Measurements from ENCODE around the gene BCKDHB. TPM values are rescaled to one million over a fixed set of nuclear protein-coding genes. Genes with fewer than 3 reads are reported as not detected.

Gene BCKDHB
- total and polyA plus RNA-seq, 2 donors (not counting 1 experiment from before 2014, with no cell fraction given), result 9.6 to 20.1 TPM

DNA sequence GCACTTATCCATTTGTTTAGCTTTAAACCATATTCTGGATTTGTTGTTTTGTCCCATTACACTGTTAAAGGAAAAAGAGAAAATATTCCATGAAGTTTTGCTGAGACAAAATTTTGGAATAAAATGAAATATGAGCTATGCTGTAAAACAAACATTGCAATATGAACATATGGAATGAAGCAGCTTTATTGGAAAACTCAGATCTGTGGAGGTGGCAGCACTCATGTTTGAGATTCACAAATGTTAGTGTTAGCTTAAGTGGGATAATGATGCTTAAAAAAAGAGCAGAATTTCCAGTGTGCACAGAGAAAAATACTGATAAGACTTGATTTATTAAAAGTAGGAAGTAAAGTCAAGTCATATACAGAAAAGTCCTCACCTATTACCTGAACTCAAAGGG is 196.2 kb downstream of the BCKDHB start:
- no peaks in the 10 kb centered on the region for H3K27me3 ChIP-seq (replicated peaks in 1 of 4; ENCODE audit: control extremely low read depth in 1 of 4, control insufficient read depth in 3 of 4, insufficient read depth in 4 of 4, low read length in 3 of 4)
- no peaks in the 10 kb centered on the region for H3K36me3 ChIP-seq (replicated peaks in 1 of 2; ENCODE audit: control extremely low read depth in 1 of 2, control insufficient read depth in 1 of 2, extremely low read depth in 1 of 2, insufficient read depth in 2 of 2, low read length in 1 of 2)
- no peak overlapping the region for H3K4me3 Mint-ChIP-seq
- no peak overlapping the region for H3K27ac ChIP-seq (ENCODE audit: low read length in 2 of 2)
- no peak for ATAC-seq (ENCODE audit: low read depth)
- no peaks in the 10 kb centered on the region for H3K4me1 ChIP-seq (ENCODE audit: control insufficient read depth in 2 of 2, insufficient read depth in 2 of 2, low read length in 2 of 2)
- intact Hi-C loops (cut with micrococcal nuclease), result no loop called here
- CTCF ChIA-PET, result no interaction called here
- H3K9ac ChIP-seq (ENCODE audit: low read length), result no peak overlapping the region
- no peaks in the 10 kb centered on the region for H3K27me3 Mint-ChIP-seq
- POLR2A ChIA-PET, result no interaction called here
- H3K4me3 ChIP-seq (ENCODE audit: control extremely low read depth in 1 of 5, extremely low read depth in 1 of 5, insufficient read depth in 1 of 5, low read depth in 2 of 5, low read length in 4 of 5), result no peak overlapping the region
- peaks cover 0 to 3% (median 0%) of the 10 kb centered on the region in 3 donors for H3K9me3 ChIP-seq (ENCODE audit: control extremely low read depth in 1 of 3, control insufficient read depth in 2 of 3, insufficient read depth in 1 of 3, low read length in 2 of 3)
- no peak overlapping the region for H3K4me2 ChIP-seq (replicated peaks; ENCODE audit: low read depth, low read length, poor library complexity, severe bottlenecking)
- TF ChIP-seq, protein P1, sequence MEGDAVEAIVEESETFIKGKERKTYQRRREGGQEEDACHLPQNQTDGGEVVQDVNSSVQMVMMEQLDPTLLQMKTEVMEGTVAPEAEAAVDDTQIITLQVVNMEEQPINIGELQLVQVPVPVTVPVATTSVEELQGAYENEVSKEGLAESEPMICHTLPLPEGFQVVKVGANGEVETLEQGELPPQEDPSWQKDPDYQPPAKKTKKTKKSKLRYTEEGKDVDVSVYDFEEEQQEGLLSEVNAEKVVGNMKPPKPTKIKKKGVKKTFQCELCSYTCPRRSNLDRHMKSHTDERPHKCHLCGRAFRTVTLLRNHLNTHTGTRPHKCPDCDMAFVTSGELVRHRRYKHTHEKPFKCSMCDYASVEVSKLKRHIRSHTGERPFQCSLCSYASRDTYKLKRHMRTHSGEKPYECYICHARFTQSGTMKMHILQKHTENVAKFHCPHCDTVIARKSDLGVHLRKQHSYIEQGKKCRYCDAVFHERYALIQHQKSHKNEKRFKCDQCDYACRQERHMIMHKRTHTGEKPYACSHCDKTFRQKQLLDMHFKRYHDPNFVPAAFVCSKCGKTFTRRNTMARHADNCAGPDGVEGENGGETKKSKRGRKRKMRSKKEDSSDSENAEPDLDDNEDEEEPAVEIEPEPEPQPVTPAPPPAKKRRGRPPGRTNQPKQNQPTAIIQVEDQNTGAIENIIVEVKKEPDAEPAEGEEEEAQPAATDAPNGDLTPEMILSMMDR (IDR thresholded peaks at IDR 0.05), result no peak
- TF ChIP-seq EZH2 (IDR thresholded peaks at IDR 0.05; ENCODE audit: borderline replicate concordance, insufficient read depth, low read depth, low read length, poor library complexity, severe bottlenecking), result no peak
- DNase-seq, result no peak
- H3K27ac Mint-ChIP-seq, result no peak overlapping the region
- H3K4me1 Mint-ChIP-seq, result no peaks in the 10 kb centered on the region
- H3K9me3 Mint-ChIP-seq (ENCODE audit: insufficient read depth), result no peaks in the 10 kb centered on the region
- H4K20me1 ChIP-seq (ENCODE audit: control insufficient read depth, insufficient read depth, low read length, poor library complexity, severe bottlenecking), result no peaks in the 10 kb centered on the region
- H2AFZ ChIP-seq (ENCODE audit: insufficient read depth, low read depth, low read length, poor library complexity, severe bottlenecking), result no peak overlapping the region
- no peaks in the 10 kb centered on the region for H3K79me2 ChIP-seq (ENCODE audit: control insufficient read depth, insufficient read depth, low read length)

DNA sequence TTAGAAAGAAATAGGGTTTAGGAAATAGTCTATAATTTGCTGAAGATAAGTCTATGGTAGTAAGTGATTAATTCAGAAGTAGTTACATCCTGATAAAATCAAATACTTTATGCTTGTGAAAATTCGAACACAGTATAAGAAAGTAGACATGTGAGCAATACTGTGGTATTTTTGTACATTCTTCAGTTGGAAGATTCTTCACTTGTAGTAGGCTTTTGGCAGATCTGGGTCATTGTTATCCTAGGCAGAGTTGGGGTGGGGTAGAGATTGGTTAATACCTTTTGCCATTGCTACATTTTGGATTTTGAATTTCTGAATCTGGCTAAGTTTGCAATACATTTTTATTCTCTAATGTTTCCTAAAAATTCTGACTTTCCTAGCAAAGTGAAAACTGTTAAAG is 197.5 kb downstream of the BCKDHB start:
- Histone ChIP-seq H3K4me3 (ENCODE audit: control extremely low read depth in 1 of 5, extremely low read depth in 1 of 5, insufficient read depth in 1 of 5, low read depth in 2 of 5, low read length in 4 of 5) (no peak overlapping the region), H3K9ac (ENCODE audit: low read length) (no peak overlapping the region), H3K4me2 (replicated peaks; ENCODE audit: low read depth, low read length, poor library complexity, severe bottlenecking) (no peak overlapping the region), H2AFZ (ENCODE audit: insufficient read depth, low read depth, low read length, poor library complexity, severe bottlenecking) (no peak overlapping the region), H3K27me3 (replicated peaks in 1 of 4; ENCODE audit: control extremely low read depth in 1 of 4, control insufficient read depth in 3 of 4, insufficient read depth in 4 of 4, low read length in 3 of 4) (no peaks in the 10 kb centered on the region), H3K9me3 (ENCODE audit: control extremely low read depth in 1 of 3, control insufficient read depth in 2 of 3, insufficient read depth in 1 of 3, low read length in 2 of 3) (peaks cover 0 to 8% (median 0%) of the 10 kb centered on the region in 3 donors), H3K36me3 (replicated peaks in 1 of 2; ENCODE audit: control extremely low read depth in 1 of 2, control insufficient read depth in 1 of 2, extremely low read depth in 1 of 2, insufficient read depth in 2 of 2, low read length in 1 of 2) (no peaks in the 10 kb centered on the region), H3K27ac (ENCODE audit: low read length in 2 of 2) (no peak overlapping the region), H3K4me1 (ENCODE audit: control insufficient read depth in 2 of 2, insufficient read depth in 2 of 2, low read length in 2 of 2) (no peaks in the 10 kb centered on the region), H3K79me2 (ENCODE audit: control insufficient read depth, insufficient read depth, low read length) (no peaks in the 10 kb centered on the region), H4K20me1 (ENCODE audit: control insufficient read depth, insufficient read depth, low read length, poor library complexity, severe bottlenecking) (no peaks in the 10 kb centered on the region)
- no peak overlapping the region for H3K4me3 Mint-ChIP-seq
- WGBS (ENCODE audit: insufficient coverage), result no CpG with 5 or more reads among the region's 1 CpG
- no peaks in the 10 kb centered on the region for H3K4me1 Mint-ChIP-seq
- TF ChIP-seq, protein P1 (IDR thresholded peaks at IDR 0.05), result no peak
- TF ChIP-seq EZH2 (IDR thresholded peaks at IDR 0.05; ENCODE audit: borderline replicate concordance, insufficient read depth, low read depth, low read length, poor library complexity, severe bottlenecking), result no peak
- POLR2A ChIA-PET, result no interaction called here
- H3K27me3 Mint-ChIP-seq, result no peaks in the 10 kb centered on the region
- ATAC-seq (ENCODE audit: low read depth) (no peak), DNase-seq (no peak)
- H3K27ac Mint-ChIP-seq, result no peak overlapping the region
- CTCF ChIA-PET, result no interaction called here
- intact Hi-C loops (cut with micrococcal nuclease), result no loop called here
- no peaks in the 10 kb centered on the region for H3K9me3 Mint-ChIP-seq (ENCODE audit: insufficient read depth)

Data from B cell (primary cell).